Measurements from ENCODE around the gene TMEM91.

DNA sequence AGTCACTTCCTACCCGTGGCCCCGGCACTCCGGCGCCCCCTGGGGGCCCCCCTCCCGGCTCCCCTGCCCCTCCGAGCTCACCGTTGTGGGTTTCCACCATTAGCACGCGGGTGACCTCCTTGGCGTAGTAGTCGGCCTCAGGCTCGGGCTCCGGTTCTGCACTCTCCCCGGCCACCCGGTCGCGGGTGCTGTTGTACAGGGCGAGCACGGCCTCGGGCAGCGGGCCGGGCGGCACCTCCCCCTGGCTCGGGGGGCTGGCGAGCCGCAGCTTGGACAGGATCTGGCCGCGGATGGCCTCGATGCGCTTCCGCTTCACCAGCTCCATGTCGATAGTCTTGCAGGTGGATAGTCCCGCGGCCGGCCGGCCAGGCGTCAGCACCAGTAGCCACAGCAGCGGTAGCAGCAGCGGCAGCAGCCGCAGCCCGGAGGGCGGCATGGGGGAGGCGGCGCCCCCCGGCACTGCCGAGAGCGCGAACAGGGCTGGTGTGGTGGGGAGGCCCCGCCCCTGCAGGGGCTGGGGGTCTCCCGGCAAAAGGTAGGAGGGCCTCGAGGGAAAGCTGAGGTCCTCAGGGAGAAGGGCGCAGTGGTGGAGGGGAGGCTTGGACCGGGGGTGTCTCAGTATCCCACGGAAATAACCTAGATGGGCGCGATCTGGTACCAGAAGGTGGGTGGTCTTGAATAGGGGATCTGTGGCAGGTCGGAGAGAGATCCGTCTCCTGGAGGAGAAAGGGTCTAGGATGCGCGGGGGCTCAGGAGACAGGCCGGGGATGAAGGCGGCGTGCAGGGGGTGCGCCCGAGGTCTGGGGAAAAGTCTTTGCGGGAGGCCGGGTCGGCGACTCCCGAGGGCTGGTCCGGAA lies 23.5 kb upstream of the TMEM91 start:
- TF ChIP-seq, protein P1, sequence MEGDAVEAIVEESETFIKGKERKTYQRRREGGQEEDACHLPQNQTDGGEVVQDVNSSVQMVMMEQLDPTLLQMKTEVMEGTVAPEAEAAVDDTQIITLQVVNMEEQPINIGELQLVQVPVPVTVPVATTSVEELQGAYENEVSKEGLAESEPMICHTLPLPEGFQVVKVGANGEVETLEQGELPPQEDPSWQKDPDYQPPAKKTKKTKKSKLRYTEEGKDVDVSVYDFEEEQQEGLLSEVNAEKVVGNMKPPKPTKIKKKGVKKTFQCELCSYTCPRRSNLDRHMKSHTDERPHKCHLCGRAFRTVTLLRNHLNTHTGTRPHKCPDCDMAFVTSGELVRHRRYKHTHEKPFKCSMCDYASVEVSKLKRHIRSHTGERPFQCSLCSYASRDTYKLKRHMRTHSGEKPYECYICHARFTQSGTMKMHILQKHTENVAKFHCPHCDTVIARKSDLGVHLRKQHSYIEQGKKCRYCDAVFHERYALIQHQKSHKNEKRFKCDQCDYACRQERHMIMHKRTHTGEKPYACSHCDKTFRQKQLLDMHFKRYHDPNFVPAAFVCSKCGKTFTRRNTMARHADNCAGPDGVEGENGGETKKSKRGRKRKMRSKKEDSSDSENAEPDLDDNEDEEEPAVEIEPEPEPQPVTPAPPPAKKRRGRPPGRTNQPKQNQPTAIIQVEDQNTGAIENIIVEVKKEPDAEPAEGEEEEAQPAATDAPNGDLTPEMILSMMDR (optimal IDR thresholded peaks at IDR 0.05 in 1 of 3, IDR thresholded peaks at IDR 0.05 in 1 of 3, conservative IDR thresholded peaks at IDR 0.05 in 1 of 3; ENCODE audit: extremely low read depth in 1 of 3, insufficient read depth in 2 of 3, low read length in 3 of 3) = peak; percentile 44 to 62 (median 57)
- no peak for TF ChIP-seq EZH2 (IDR thresholded peaks at IDR 0.05; ENCODE audit: low read length)

Data from keratinocyte (primary cell).